ENCODE results near the gene MMP27. TPM values are rescaled to one million over a fixed set of nuclear protein-coding genes. Genes with fewer than 3 reads are reported as not detected.

Gene MMP27
- total RNA-seq, 1 experiment from 2014 or later: not detected

- ChIA-PET CTCF (interaction anchor here (1.0 to 4.7 kb wide), 2 partner anchors 12 to 55 kb away, joined by 3 to 30 read pairs; no protein-coding TSS in a partner anchor), POLR2A (no interaction called here)
- ATAC-seq (no peak), DNase-seq (ENCODE audit: low spot score) (no peak)
- peaks cover 39% of the 10 kb centered on the region for H3K4me1 Mint-ChIP-seq
- no peak overlapping the region for H3K27ac Mint-ChIP-seq
- peaks cover 4% of the 10 kb centered on the region; the same call in 1 of the 2 replicates for H3K9me3 Mint-ChIP-seq
- no peaks in the 10 kb centered on the region for H3K36me3 Mint-ChIP-seq
- H3K27me3 Mint-ChIP-seq (ENCODE audit: low read depth): no peaks in the 10 kb centered on the region; the same call in 1 of the 2 replicates
- TF ChIP-seq NR1H2 (CRISPR knock-in tag; IDR thresholded peaks at IDR 0.05) (no peak), CTCF (IDR thresholded peaks at IDR 0.05) (no peak)
- no peak overlapping the region for H3K4me3 Mint-ChIP-seq
These were observed 27.5 kb downstream of the MMP27 start for GRCh38 chr11:102678022-102678421.

GRCh38 chr11:102676084-102676483 is 29.5 kb downstream of the MMP27 start:
- TF ChIP-seq CTCF (IDR thresholded peaks at IDR 0.05): no peak
- no peak for TF ChIP-seq NR2C2 (CRISPR knock-in tag; IDR thresholded peaks at IDR 0.05)
- Mint-ChIP-seq H3K27ac (no peak overlapping the region), H3K9me3 (peaks cover 4% of the 10 kb centered on the region; the same call in 1 of the 2 replicates), H3K36me3 (no peaks in the 10 kb centered on the region), H3K4me1 (peaks cover 39% of the 10 kb centered on the region), H3K4me3 (no peak overlapping the region), H3K27me3 (ENCODE audit: low read depth) (no peaks in the 10 kb centered on the region; the same call in 1 of the 2 replicates)
- POLR2A ChIA-PET: no interaction called here
- no peak for DNase-seq (ENCODE audit: low spot score)
- CTCF ChIA-PET: interaction anchor here (1.9 to 4.7 kb wide), 2 partner anchors 10 to 63 kb away, joined by 6 to 30 read pairs; no protein-coding TSS in a partner anchor
- peak; percentile 60 for ATAC-seq

DNA sequence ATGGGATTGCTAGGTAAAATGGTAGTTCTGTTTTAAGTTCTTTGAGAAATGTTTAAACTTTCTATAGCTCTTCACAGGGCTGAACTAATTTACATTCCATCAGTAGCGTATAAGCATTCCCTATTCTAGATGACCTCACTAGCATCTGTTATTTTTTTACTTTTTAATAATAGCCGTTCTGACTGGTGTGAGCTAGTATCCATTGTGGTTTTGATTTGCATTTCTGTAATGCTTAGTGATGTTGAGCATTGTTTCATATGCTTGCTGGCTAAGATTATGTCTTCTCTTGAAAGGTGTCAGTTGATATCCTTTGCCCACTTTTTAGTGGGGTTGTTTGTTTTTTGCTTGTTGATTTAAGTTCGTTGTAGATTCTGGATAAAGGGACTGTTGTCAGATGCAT is 35.9 kb downstream of the MMP27 start:
- Mint-ChIP-seq H3K27me3 (ENCODE audit: low read depth) (no peaks in the 10 kb centered on the region), H3K4me3 (no peak overlapping the region), H3K36me3 (no peaks in the 10 kb centered on the region), H3K9me3 (no peaks in the 10 kb centered on the region; the same call in 1 of the 2 replicates), H3K27ac (no peak overlapping the region), H3K4me1 (peaks cover 14% of the 10 kb centered on the region)
- CTCF ChIA-PET: no interaction called here
- POLR2A ChIA-PET: no interaction called here
- ATAC-seq (no peak), DNase-seq (ENCODE audit: low spot score) (no peak)
- TF ChIP-seq NR1H2 (CRISPR knock-in tag; IDR thresholded peaks at IDR 0.05): no peak
- TF ChIP-seq TEAD4 (CRISPR knock-in tag; IDR thresholded peaks at IDR 0.05): no peak
- TF ChIP-seq ATF2 (CRISPR knock-in tag; IDR thresholded peaks at IDR 0.05; ENCODE audit: borderline replicate concordance, low read depth): no peak
- TF ChIP-seq RORB (CRISPR knock-in tag; IDR thresholded peaks at IDR 0.05): no peak
- no peak for TF ChIP-seq ZNF396 (CRISPR knock-in tag; IDR thresholded peaks at IDR 0.05; ENCODE audit: borderline replicate concordance)
- no peak for TF ChIP-seq FOXJ3 (CRISPR knock-in tag; IDR thresholded peaks at IDR 0.05; ENCODE audit: borderline replicate concordance)
- TF ChIP-seq PRRX2 (CRISPR knock-in tag; IDR thresholded peaks at IDR 0.05): no peak
- no peak for TF ChIP-seq ZNF416 (CRISPR knock-in tag; IDR thresholded peaks at IDR 0.05)
- TF ChIP-seq ZNF138 (CRISPR knock-in tag; conservative IDR thresholded peaks at IDR 0.05): no peak

DNA sequence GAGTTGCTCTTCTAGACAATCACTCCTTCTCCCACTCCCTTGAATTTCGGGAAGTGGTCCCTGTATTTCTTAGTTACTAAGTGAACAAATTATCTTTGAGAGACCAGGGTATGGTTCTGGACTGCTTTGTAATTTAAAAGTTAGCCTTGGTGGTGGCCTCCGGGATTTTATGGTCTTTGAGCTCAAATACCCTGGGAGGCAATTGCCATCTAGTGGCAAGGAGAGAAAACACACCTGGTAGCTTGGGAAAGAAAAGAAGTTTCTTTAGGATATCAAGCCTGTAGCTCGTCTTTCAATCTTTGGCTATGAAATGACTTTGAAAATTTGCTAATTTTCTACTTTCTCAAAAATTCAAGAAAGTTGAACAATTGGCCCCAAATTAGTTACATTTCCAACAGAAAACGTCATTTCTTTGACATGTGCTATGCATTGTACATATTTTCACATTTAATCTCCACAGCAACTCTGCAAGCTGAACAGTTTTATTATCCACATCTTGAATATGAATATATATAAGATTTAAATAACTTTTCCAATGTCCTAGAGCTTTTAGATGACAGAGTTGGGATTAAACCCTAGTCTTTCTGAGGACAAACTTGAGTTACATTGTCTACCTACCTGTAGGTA is 39.1 kb downstream of the MMP27 start:
- CTCF ChIA-PET: interaction anchor here (0.6 to 3.0 kb wide), 61 partner anchors 9 to 1238 kb away, joined by 3 to 78 read pairs (median 4); partner anchors contain the start of genes MMP10 and MMP20
- TF ChIP-seq CTCF (IDR thresholded peaks at IDR 0.05) (peak; percentile 54), CBFB (CRISPR knock-in tag; IDR thresholded peaks at IDR 0.05; ENCODE audit: low read depth) (no peak), AR (CRISPR knock-in tag; IDR thresholded peaks at IDR 0.05) (no peak), JUN (CRISPR knock-in tag; IDR thresholded peaks at IDR 0.05) (no peak)
- H3K36me3 Mint-ChIP-seq: no peaks in the 10 kb centered on the region
- H3K9me3 Mint-ChIP-seq: no peaks in the 10 kb centered on the region
- POLR2A ChIA-PET: interaction anchor here (1.2 kb wide), 1 partner anchor 53 kb away, joined by 4 read pairs; no protein-coding TSS in a partner anchor
- no peak overlapping the region for H3K4me3 Mint-ChIP-seq
- H3K4me1 Mint-ChIP-seq: peaks cover 14% of the 10 kb centered on the region
- no peak overlapping the region for H3K27ac Mint-ChIP-seq
- ATAC-seq: peak; percentile 74
- H3K27me3 Mint-ChIP-seq (ENCODE audit: low read depth): no peaks in the 10 kb centered on the region
- no peak for DNase-seq (ENCODE audit: low spot score)
